Type B pancreatic cell (in vitro differentiated cells): ENCODE data around the gene CPNE9. TPM values are rescaled to one million over a fixed set of nuclear protein-coding genes. Genes with fewer than 3 reads are reported as not detected.

ENCODE experiments used
- DNase-seq: peaks from one replicate; pipeline ENCODE4 v3.0.0; 2021; ENCODE audit warnings: mixed read lengths; ENCODE audit not compliant: unreplicated experiment; ENCODE audit errors: extremely low spot score
- H3K27ac Mint-ChIP-seq: 2 replicates; pipeline ENCODE4 v1.8.0; 2021; ENCODE audit warnings: mild to moderate bottlenecking, mixed read lengths
- H3K27me3 Mint-ChIP-seq: 2 replicates; pipeline ENCODE4 v1.8.0; 2021; ENCODE audit warnings: mixed read lengths
- H3K36me3 Mint-ChIP-seq: 2 replicates; pipeline ENCODE4 v1.8.0; 2021; ENCODE audit warnings: mixed read lengths
- H3K4me1 Mint-ChIP-seq: one replicate; pipeline ENCODE4 v1.8.0; 2021; ENCODE audit warnings: mixed read lengths; ENCODE audit not compliant: unreplicated experiment
- H3K4me3 Mint-ChIP-seq: 2 replicates; pipeline ENCODE4 v1.8.0; 2021; ENCODE audit warnings: mild to moderate bottlenecking, mixed read lengths
- H3K9me3 Mint-ChIP-seq: 2 replicates; pipeline ENCODE4 v1.8.0; 2021; ENCODE audit warnings: mixed read lengths
- total RNA-seq: library from RNA; stranded (reverse); gene quantifications from 2 replicates; pipeline ENCODE4 v1.2.1, GENCODE V29; 2021; ENCODE audit warnings: low replicate concordance
- TF ChIP-seq, protein P1 (sequence below): fragments of 200-600 bp; sonication (generic); conservative IDR thresholded peaks from 2 replicates; pipeline ENCODE4 v1.5.0; 2021; ENCODE audit warnings: antibody characterized with exemption, mild to moderate bottlenecking

CPNE9 gene
- total RNA-seq, 1 donor from 2014 or later: 0.34 TPM

DNA sequence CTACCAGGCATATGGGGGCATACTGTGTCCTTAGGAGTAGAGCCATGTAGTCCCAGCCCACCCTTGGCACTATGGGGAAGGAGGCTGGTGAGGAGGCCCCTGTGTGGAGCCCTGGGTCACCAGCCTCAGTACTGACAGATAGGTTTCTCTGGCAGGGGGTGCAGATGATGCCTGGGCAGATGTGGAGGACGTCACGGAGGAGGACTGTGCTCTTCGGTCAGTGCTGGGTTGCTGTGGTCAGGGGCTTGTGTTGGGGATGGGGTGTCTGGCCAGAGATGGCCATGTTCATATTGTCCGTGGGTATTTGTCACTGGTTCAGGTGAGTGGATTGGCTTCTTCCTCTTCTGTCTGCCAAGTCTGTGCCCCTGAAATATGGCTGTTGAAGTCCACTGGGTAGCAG lies 34.4 kb upstream of the CPNE9 start:
- Mint-ChIP-seq H3K36me3 (peaks cover 8% of the 10 kb centered on the region), H3K4me1 (no peaks in the 10 kb centered on the region), H3K27me3 (no peaks in the 10 kb centered on the region), H3K9me3 (no peaks in the 10 kb centered on the region), H3K27ac (no peak overlapping the region), H3K4me3 (no peak overlapping the region)
- TF ChIP-seq, protein P1, sequence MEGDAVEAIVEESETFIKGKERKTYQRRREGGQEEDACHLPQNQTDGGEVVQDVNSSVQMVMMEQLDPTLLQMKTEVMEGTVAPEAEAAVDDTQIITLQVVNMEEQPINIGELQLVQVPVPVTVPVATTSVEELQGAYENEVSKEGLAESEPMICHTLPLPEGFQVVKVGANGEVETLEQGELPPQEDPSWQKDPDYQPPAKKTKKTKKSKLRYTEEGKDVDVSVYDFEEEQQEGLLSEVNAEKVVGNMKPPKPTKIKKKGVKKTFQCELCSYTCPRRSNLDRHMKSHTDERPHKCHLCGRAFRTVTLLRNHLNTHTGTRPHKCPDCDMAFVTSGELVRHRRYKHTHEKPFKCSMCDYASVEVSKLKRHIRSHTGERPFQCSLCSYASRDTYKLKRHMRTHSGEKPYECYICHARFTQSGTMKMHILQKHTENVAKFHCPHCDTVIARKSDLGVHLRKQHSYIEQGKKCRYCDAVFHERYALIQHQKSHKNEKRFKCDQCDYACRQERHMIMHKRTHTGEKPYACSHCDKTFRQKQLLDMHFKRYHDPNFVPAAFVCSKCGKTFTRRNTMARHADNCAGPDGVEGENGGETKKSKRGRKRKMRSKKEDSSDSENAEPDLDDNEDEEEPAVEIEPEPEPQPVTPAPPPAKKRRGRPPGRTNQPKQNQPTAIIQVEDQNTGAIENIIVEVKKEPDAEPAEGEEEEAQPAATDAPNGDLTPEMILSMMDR: no peak
- no peak for DNase-seq

DNA sequence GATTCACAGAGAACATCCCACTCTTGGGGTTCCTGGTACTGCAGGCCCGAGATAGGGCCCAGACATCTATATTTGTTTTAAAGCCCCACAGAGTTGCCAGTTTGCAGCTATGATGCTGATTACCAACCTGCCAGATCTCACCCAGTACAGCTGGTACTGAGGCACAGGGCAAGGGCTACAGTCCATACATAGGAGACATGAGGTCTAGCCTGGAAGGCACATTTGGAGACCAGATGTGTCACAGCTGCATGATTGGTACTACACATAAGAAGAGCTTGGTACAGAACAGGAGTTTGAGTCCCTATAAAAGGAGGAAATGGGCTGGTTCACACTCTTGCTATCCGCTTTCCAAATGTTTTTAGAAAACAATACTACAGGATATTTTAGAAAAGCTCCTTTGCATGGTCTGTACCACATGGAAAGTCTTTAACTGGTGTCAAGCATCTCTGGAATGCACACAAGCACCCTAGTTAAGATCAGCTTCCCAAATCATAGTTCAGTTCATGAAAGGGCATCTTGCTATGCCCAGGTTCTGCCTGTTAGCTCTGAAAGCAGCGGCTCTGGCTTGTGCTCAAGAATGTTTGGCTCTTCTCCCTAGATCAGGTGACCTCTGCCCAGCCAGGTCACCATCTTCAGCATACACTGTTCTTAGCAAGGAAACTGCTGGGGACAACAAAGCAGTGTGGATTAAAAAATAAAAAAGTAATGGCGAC lies 33.8 kb upstream of the CPNE9 start:
- DNase-seq: no peak
- Mint-ChIP-seq H3K36me3 (peaks cover 4% of the 10 kb centered on the region), H3K27me3 (no peaks in the 10 kb centered on the region), H3K4me3 (no peak overlapping the region), H3K27ac (no peak overlapping the region), H3K4me1 (no peaks in the 10 kb centered on the region), H3K9me3 (no peaks in the 10 kb centered on the region)
- TF ChIP-seq, protein P1: no peak

DNA sequence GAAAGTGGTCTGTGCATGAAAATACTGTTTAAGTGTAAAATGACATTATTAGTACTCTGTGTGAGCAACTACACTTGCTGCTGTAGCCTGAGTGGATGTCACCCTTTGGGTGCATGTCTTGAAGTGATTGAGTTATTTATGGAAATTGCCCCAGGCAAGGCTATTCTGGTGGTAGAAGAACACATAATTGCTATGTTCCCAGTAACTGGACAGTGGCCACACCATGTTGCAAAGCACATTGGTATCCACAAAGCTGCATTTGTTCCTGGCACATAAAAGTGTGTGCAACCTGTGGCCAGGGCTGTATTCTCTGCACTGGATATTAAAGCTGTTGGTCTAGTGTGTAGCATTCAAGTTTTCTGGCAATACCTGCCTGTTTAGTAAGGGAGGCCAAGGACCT lies 30.6 kb upstream of the CPNE9 start:
- Mint-ChIP-seq H3K4me3 (no peak overlapping the region), H3K9me3 (no peaks in the 10 kb centered on the region), H3K27ac (no peak overlapping the region), H3K4me1 (no peaks in the 10 kb centered on the region), H3K27me3 (no peaks in the 10 kb centered on the region), H3K36me3 (peaks cover 8% of the 10 kb centered on the region)
- no peak for DNase-seq
- TF ChIP-seq, protein P1: no peak

DNA sequence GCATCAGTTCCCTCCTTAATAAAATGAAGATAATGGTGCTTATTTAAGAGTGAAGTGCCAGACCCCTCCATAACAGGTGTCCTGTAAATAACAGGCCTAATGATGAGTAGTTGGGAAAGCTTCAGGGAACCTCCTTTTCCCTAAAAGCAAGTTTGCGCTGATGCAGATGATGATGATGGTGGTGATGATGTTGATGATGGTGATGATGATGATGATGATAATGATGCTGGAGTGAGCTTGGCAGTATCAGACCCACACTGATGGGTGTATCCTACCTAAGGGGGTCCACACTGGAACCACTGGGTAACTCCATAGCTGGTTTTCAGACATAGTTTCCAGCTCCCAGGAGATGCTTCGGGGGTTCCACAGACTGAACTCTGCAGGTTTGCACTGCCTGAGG lies 29.9 kb upstream of the CPNE9 start:
- TF ChIP-seq, protein P1: no peak
- H3K4me3 Mint-ChIP-seq: no peak overlapping the region

DNA sequence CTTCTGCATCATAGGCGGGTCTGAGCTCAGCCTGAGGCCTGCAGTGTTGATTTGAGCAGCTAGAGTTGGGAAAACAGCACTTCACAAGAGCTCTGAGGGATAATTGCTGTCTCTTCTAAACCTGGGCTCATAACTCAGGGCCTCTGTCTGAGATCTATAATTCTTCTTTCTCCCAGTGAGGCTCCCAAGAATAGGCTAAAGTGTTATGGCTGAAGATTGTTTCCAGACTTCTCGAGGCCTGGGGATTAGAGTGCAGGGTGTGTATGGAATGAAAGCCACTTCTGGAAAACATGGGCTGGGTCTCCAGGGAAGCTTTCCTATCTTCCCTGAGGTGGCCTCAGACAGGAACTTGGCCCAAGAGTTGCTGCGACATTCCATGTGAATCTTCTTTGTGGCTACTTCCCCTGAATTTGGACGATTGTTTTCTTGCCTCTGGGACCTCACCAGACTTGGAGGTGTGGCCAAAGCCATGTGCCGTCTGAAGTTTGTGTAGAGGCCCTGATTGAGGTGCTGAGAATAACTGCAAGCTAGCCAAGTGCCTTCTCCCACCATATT lies 27.8 kb upstream of the CPNE9 start:
- no peak for DNase-seq
- TF ChIP-seq, protein P1: no peak
- Mint-ChIP-seq H3K27ac (no peak overlapping the region), H3K36me3 (peaks cover 12% of the 10 kb centered on the region), H3K9me3 (no peaks in the 10 kb centered on the region), H3K4me1 (no peaks in the 10 kb centered on the region), H3K4me3 (no peak overlapping the region), H3K27me3 (no peaks in the 10 kb centered on the region)

More for the DNA sequence above, 29.9 kb upstream of the CPNE9 start:
- no peak overlapping the region for H3K27ac Mint-ChIP-seq
- H3K9me3 Mint-ChIP-seq: no peaks in the 10 kb centered on the region
- no peaks in the 10 kb centered on the region for H3K4me1 Mint-ChIP-seq
- H3K27me3 Mint-ChIP-seq: no peaks in the 10 kb centered on the region
- H3K36me3 Mint-ChIP-seq: peaks cover 10% of the 10 kb centered on the region
- no peak for DNase-seq
